ENCODE measurements around the gene C9orf57. TPM values are rescaled to one million over a fixed set of nuclear protein-coding genes. Genes with fewer than 3 reads are reported as not detected.
"Not testable (repeated sequence)": the region's sequence is repeated elsewhere in the genome, so short reads cannot be mapped to it uniquely, and the experiment has no call there.

The C9orf57 gene
- total RNA-seq, 1 donor from 2014 or later = not detected

GRCh38 chr9:72041775-72042194, 18.6 kb downstream of the C9orf57 start:
- Mint-ChIP-seq H3K27me3 (peaks cover 20% of the 10 kb centered on the region), H3K27ac (no peak overlapping the region), H3K4me1 (peaks cover 4% of the 10 kb centered on the region), H3K36me3 (ENCODE audit: low read depth) (no peaks in the 10 kb centered on the region), H3K4me3 (no peak overlapping the region), H3K9me3 (no peaks in the 10 kb centered on the region)
- intact Hi-C loops (cut with micrococcal nuclease) = no loop called here
- no peak for DNase-seq

- DNase-seq = no peak
- intact Hi-C loops (cut with micrococcal nuclease) = no loop called here
- Mint-ChIP-seq H3K4me3 (no peak overlapping the region), H3K27ac (no peak overlapping the region), H3K36me3 (ENCODE audit: low read depth) (no peaks in the 10 kb centered on the region), H3K9me3 (no peaks in the 10 kb centered on the region), H3K4me1 (peaks cover 4% of the 10 kb centered on the region), H3K27me3 (peaks cover 20% of the 10 kb centered on the region)
Measured at GRCh38 chr9:72041369-72041768, 19.0 kb downstream of the C9orf57 start.

- no peak for DNase-seq
- peaks cover 4% of the 10 kb centered on the region for H3K4me1 Mint-ChIP-seq
- no peaks in the 10 kb centered on the region for H3K9me3 Mint-ChIP-seq
- no peak overlapping the region for H3K4me3 Mint-ChIP-seq
- no peak overlapping the region for H3K27ac Mint-ChIP-seq
- intact Hi-C loops (cut with micrococcal nuclease) = loop anchor here (1.0 to 5.0 kb wide), 2 partner anchors 233 to 1043 kb away; no protein-coding TSS in a partner anchor
- H3K27me3 Mint-ChIP-seq = peaks cover 22% of the 10 kb centered on the region
- H3K36me3 Mint-ChIP-seq (ENCODE audit: low read depth) = no peaks in the 10 kb centered on the region
Measured at GRCh38 chr9:72039532-72039931, 20.9 kb downstream of the C9orf57 start.

- intact Hi-C loops (cut with micrococcal nuclease) = loop anchor here (1.0 to 5.0 kb wide), 2 partner anchors 233 to 1043 kb away; no protein-coding TSS in a partner anchor
- Mint-ChIP-seq H3K4me1 (peaks cover 4% of the 10 kb centered on the region), H3K27me3 (peaks cover 22% of the 10 kb centered on the region), H3K9me3 (no peaks in the 10 kb centered on the region), H3K27ac (no peak overlapping the region), H3K36me3 (ENCODE audit: low read depth) (no peaks in the 10 kb centered on the region), H3K4me3 (no peak overlapping the region)
- DNase-seq = peak; percentile 89
Measured at GRCh38 chr9:72038890-72039410, 21.5 kb downstream of the C9orf57 start.

- no peak overlapping the region for H3K27ac Mint-ChIP-seq
- no peak for DNase-seq
- H3K4me3 Mint-ChIP-seq = no peak overlapping the region
- no peaks in the 10 kb centered on the region for H3K36me3 Mint-ChIP-seq (ENCODE audit: low read depth)
- peaks cover 4% of the 10 kb centered on the region for H3K4me1 Mint-ChIP-seq
- intact Hi-C loops (cut with micrococcal nuclease) = loop anchor here (5.0 kb wide), 1 partner anchor 1044 kb away; no protein-coding TSS in a partner anchor
- peaks cover 18% of the 10 kb centered on the region for H3K27me3 Mint-ChIP-seq
- no peaks in the 10 kb centered on the region for H3K9me3 Mint-ChIP-seq
Measured at GRCh38 chr9:72038408-72038807, 22.0 kb downstream of the C9orf57 start.

- H3K4me1 Mint-ChIP-seq = peaks cover 4% of the 10 kb centered on the region
- no peak for DNase-seq
- H3K27ac Mint-ChIP-seq = no peak overlapping the region
- H3K27me3 Mint-ChIP-seq = peaks cover 13% of the 10 kb centered on the region
- no peak overlapping the region for H3K4me3 Mint-ChIP-seq
- intact Hi-C loops (cut with micrococcal nuclease) = loop anchor here (5.0 kb wide), 1 partner anchor 1045 kb away; no protein-coding TSS in a partner anchor
- H3K36me3 Mint-ChIP-seq (ENCODE audit: low read depth) = no peaks in the 10 kb centered on the region
- H3K9me3 Mint-ChIP-seq = no peaks in the 10 kb centered on the region
Measured at GRCh38 chr9:72037571-72037970, 22.8 kb downstream of the C9orf57 start.

GRCh38 chr9:72030767-72031166, 29.6 kb downstream of the C9orf57 start:
- Mint-ChIP-seq H3K27ac (no peak overlapping the region), H3K36me3 (ENCODE audit: low read depth) (no peaks in the 10 kb centered on the region), H3K4me3 (no peak overlapping the region), H3K9me3 (peaks cover 5% of the 10 kb centered on the region), H3K27me3 (peaks cover 4% of the 10 kb centered on the region), H3K4me1 (peaks cover 3% of the 10 kb centered on the region)
- DNase-seq = no peak
- intact Hi-C loops (cut with micrococcal nuclease) = no loop called here

GRCh38 chr9:72029986-72030385, 30.4 kb downstream of the C9orf57 start:
- Mint-ChIP-seq H3K27ac (peak overlapping the region; percentile 62), H3K4me3 (no peak overlapping the region), H3K36me3 (ENCODE audit: low read depth) (no peaks in the 10 kb centered on the region), H3K27me3 (peaks cover 2% of the 10 kb centered on the region), H3K4me1 (peaks cover 5% of the 10 kb centered on the region), H3K9me3 (peaks cover 5% of the 10 kb centered on the region)
- DNase-seq = no peak
- intact Hi-C loops (cut with micrococcal nuclease) = loop anchor here (5.0 to 10.0 kb wide), 2 partner anchors 118 to 425 kb away; partner anchors contain the start of genes ABHD17B and C9orf85

- intact Hi-C loops (cut with micrococcal nuclease) = loop anchor here (1.0 to 10.0 kb wide), 5 partner anchors 114 to 741 kb away; partner anchors contain the start of genes ABHD17B and C9orf85
- Mint-ChIP-seq H3K9me3 (peaks cover 5% of the 10 kb centered on the region), H3K36me3 (ENCODE audit: low read depth) (no peaks in the 10 kb centered on the region), H3K27ac (no peak overlapping the region), H3K4me3 (no peak overlapping the region), H3K4me1 (peaks cover 7% of the 10 kb centered on the region), H3K27me3 (no peaks in the 10 kb centered on the region)
- DNase-seq = no peak
Measured at GRCh38 chr9:72025906-72026305, 34.5 kb downstream of the C9orf57 start.

GRCh38 chr9:72023596-72023995, 36.8 kb downstream of the C9orf57 start:
- no peak overlapping the region for H3K27ac Mint-ChIP-seq
- H3K27me3 Mint-ChIP-seq = no peaks in the 10 kb centered on the region
- peaks cover 5% of the 10 kb centered on the region for H3K4me1 Mint-ChIP-seq
- no peak overlapping the region for H3K4me3 Mint-ChIP-seq
- no peaks in the 10 kb centered on the region for H3K9me3 Mint-ChIP-seq
- DNase-seq = no peak
- no peaks in the 10 kb centered on the region for H3K36me3 Mint-ChIP-seq (ENCODE audit: low read depth)
- intact Hi-C loops (cut with micrococcal nuclease) = loop anchor here (10.0 kb wide), 1 partner anchor 419 kb away; no protein-coding TSS in a partner anchor

GRCh38 chr9:72022841-72023240, 37.6 kb downstream of the C9orf57 start:
- Mint-ChIP-seq H3K4me1 (peaks cover 5% of the 10 kb centered on the region), H3K4me3 (no peak overlapping the region), H3K9me3 (no peaks in the 10 kb centered on the region), H3K27ac (no peak overlapping the region), H3K27me3 (no peaks in the 10 kb centered on the region), H3K36me3 (ENCODE audit: low read depth) (no peaks in the 10 kb centered on the region)
- intact Hi-C loops (cut with micrococcal nuclease) = loop anchor here (10.0 kb wide), 1 partner anchor 418 kb away; no protein-coding TSS in a partner anchor
- DNase-seq = no peak

- Mint-ChIP-seq H3K27ac (no peak overlapping the region), H3K4me1 (peaks cover 5% of the 10 kb centered on the region), H3K9me3 (no peaks in the 10 kb centered on the region), H3K27me3 (peaks cover 3% of the 10 kb centered on the region), H3K36me3 (ENCODE audit: low read depth) (no peaks in the 10 kb centered on the region), H3K4me3 (no peak overlapping the region)
- intact Hi-C loops (cut with micrococcal nuclease) = no loop called here
- no peak for DNase-seq
Measured at GRCh38 chr9:72013292-72013760, 47.1 kb downstream of the C9orf57 start.

- H3K27me3 Mint-ChIP-seq = peaks cover 3% of the 10 kb centered on the region
- peaks cover 5% of the 10 kb centered on the region for H3K4me1 Mint-ChIP-seq
- intact Hi-C loops (cut with micrococcal nuclease) = no loop called here
- no peaks in the 10 kb centered on the region for H3K9me3 Mint-ChIP-seq
- H3K4me3 Mint-ChIP-seq = no peak overlapping the region
- DNase-seq = no peak
- H3K36me3 Mint-ChIP-seq (ENCODE audit: low read depth) = no peaks in the 10 kb centered on the region
- H3K27ac Mint-ChIP-seq = no peak overlapping the region
Measured at GRCh38 chr9:72012646-72013045, 47.8 kb downstream of the C9orf57 start.

- intact Hi-C loops (cut with micrococcal nuclease) = not testable (repeated sequence)
Measured at GRCh38 chr9:72007726-72008125, 52.7 kb downstream of the C9orf57 start.

More at GRCh38 chr9:72007726-72008125, 52.7 kb downstream of the C9orf57 start:
- not testable (repeated sequence) for H3K27ac Mint-ChIP-seq; DNase-seq; H3K4me3 Mint-ChIP-seq; H3K9me3 Mint-ChIP-seq; H3K36me3 Mint-ChIP-seq (ENCODE audit: low read depth); H3K27me3 Mint-ChIP-seq; H3K4me1 Mint-ChIP-seq
